Measurements from ENCODE around the gene CCKAR. TPM values are rescaled to one million over a fixed set of nuclear protein-coding genes. Genes with fewer than 3 reads are reported as not detected.

Gene CCKAR
- total RNA-seq, 1 experiment from 2014 or later: not detected

DNA sequence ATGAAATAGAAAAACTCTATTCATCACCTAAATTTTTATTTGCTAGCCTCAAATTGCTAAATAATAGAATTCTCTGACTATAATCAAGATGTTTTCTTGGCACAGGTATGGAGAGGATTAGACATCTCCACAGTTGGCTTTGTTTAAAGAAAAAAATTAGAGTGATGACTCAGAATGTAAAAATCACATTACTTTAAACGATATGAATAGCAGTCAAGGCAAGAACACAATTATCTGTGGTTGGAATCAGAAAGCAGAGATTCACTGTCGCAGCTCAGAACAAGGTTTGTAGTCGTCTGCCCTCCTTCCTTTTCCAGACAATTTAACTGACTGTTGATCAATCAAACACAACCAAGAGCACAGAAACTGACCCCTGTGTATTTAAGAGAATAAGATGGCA lies 32.2 kb upstream of the CCKAR start:
- ATAC-seq: no peak

DNA sequence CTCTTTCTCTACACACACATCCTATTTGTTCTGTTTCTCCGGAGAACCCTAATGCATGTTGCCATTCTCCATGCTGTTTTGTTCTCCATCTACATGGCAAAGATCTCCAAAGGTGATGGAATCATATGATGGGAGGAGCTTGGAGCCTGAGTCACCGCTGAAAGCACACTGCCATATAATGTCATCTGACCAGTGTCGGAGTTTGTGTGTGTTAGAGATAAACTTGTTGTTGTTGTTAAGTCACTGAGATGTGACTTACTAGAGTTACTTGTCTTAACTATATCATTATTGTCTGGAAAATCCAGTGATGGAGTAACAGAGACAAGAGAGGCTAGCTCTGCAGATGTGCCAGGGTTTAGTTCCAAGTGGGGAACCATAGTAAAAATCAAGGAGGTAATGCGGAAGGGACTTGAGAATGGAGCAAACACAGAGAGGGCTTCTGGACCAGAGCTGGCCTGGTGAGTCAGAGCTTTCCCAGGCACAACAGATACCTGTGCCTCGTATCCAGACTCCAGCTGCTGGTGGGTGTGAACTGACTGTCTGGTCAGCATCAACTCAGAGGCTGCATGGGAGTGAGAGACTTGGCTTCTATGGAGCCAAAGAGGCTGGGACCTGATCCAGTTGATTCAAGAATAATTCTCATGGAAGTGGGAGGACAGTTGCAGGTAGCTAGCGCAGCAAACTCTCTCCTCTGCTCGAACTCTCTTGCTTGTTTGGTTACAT lies 30.6 kb upstream of the CCKAR start:
- no peaks in the 10 kb centered on the region for H3K36me3 ChIP-seq (ENCODE audit: control insufficient read depth, insufficient read depth, low read length)
- TF ChIP-seq SIN3A (IDR thresholded peaks at IDR 0.05; ENCODE audit: borderline replicate concordance, insufficient read depth, low read depth, low read length) (no peak), REST (IDR thresholded peaks at IDR 0.05; ENCODE audit: insufficient read depth in 1 of 2, low read depth in 2 of 2, low read length in 1 of 2) (no peak), POLR2AphosphoS5 (IDR thresholded peaks at IDR 0.05; ENCODE audit: low read depth, low read length) (no peak), TCF7L2 (IDR thresholded peaks at IDR 0.05; ENCODE audit: low read depth, low read length) (no peak)
- TF ChIP-seq, protein P1, sequence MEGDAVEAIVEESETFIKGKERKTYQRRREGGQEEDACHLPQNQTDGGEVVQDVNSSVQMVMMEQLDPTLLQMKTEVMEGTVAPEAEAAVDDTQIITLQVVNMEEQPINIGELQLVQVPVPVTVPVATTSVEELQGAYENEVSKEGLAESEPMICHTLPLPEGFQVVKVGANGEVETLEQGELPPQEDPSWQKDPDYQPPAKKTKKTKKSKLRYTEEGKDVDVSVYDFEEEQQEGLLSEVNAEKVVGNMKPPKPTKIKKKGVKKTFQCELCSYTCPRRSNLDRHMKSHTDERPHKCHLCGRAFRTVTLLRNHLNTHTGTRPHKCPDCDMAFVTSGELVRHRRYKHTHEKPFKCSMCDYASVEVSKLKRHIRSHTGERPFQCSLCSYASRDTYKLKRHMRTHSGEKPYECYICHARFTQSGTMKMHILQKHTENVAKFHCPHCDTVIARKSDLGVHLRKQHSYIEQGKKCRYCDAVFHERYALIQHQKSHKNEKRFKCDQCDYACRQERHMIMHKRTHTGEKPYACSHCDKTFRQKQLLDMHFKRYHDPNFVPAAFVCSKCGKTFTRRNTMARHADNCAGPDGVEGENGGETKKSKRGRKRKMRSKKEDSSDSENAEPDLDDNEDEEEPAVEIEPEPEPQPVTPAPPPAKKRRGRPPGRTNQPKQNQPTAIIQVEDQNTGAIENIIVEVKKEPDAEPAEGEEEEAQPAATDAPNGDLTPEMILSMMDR (IDR thresholded peaks at IDR 0.05): no peak
- in situ Hi-C loops (cut with HindIII; ENCODE audit: low pct_unique_long_range_greater_than_20kb, low sequenced_read_pairs) (no loop called here), intact Hi-C loops (cut with micrococcal nuclease; ENCODE audit: unreplicated experiment) (no loop called here)
- no peak for ATAC-seq
- ChIA-PET CTCF (no interaction called here), POLR2A (no interaction called here)
- no peak overlapping the region for H3K27ac ChIP-seq (ENCODE audit: low read length)
- no peaks in the 10 kb centered on the region for H3K27me3 ChIP-seq (ENCODE audit: control insufficient read depth, insufficient read depth, low read length)
- no peak for DNase-seq (ENCODE audit: low read depth, low spot score)
- BruUV-seq (replicated peaks): no TSS peak
- no peaks in the 10 kb centered on the region for H3K4me1 ChIP-seq (ENCODE audit: control insufficient read depth, insufficient read depth, low read length)
- no peaks in the 10 kb centered on the region for H3K9me3 ChIP-seq (ENCODE audit: control insufficient read depth, insufficient read depth, low read depth, low read length)
- H3K4me3 ChIP-seq (ENCODE audit: low read depth in 2 of 2, low read length in 2 of 2): no peak overlapping the region

More for the DNA sequence above, 32.2 kb upstream of the CCKAR start:
- no peak for TF ChIP-seq SIN3A (IDR thresholded peaks at IDR 0.05; ENCODE audit: borderline replicate concordance, insufficient read depth, low read depth, low read length)
- TF ChIP-seq TCF7L2 (IDR thresholded peaks at IDR 0.05; ENCODE audit: low read depth, low read length): no peak
- TF ChIP-seq, protein P1 (IDR thresholded peaks at IDR 0.05): no peak
- TF ChIP-seq POLR2AphosphoS5 (IDR thresholded peaks at IDR 0.05; ENCODE audit: low read depth, low read length): no peak
- no peak for TF ChIP-seq REST (IDR thresholded peaks at IDR 0.05; ENCODE audit: insufficient read depth in 1 of 2, low read depth in 2 of 2, low read length in 1 of 2)
- CTCF ChIA-PET: no interaction called here
- DNase-seq (ENCODE audit: low read depth, low spot score): no peak
- in situ Hi-C loops (cut with HindIII; ENCODE audit: low pct_unique_long_range_greater_than_20kb, low sequenced_read_pairs): no loop called here
- Histone ChIP-seq H3K27ac (ENCODE audit: low read length) (no peak overlapping the region), H3K4me3 (ENCODE audit: low read depth in 2 of 2, low read length in 2 of 2) (no peak overlapping the region), H3K4me1 (ENCODE audit: control insufficient read depth, insufficient read depth, low read length) (no peaks in the 10 kb centered on the region), H3K9me3 (ENCODE audit: control insufficient read depth, insufficient read depth, low read depth, low read length) (no peaks in the 10 kb centered on the region), H3K27me3 (ENCODE audit: control insufficient read depth, insufficient read depth, low read length) (no peaks in the 10 kb centered on the region), H3K36me3 (ENCODE audit: control insufficient read depth, insufficient read depth, low read length) (no peaks in the 10 kb centered on the region)
- POLR2A ChIA-PET: no interaction called here
- intact Hi-C loops (cut with micrococcal nuclease; ENCODE audit: unreplicated experiment): no loop called here
- no TSS peak for BruUV-seq (replicated peaks)

Measured in Panc1 (cell line).